Effector CD4-positive, alpha-beta T cell (primary cell): ENCODE measurements around the gene SERP2.

Experiments
- DNase-seq: peaks from one replicate; pipeline ENCODE4 v3.0.0-alpha.2; 2020

SERP2 gene

DNA sequence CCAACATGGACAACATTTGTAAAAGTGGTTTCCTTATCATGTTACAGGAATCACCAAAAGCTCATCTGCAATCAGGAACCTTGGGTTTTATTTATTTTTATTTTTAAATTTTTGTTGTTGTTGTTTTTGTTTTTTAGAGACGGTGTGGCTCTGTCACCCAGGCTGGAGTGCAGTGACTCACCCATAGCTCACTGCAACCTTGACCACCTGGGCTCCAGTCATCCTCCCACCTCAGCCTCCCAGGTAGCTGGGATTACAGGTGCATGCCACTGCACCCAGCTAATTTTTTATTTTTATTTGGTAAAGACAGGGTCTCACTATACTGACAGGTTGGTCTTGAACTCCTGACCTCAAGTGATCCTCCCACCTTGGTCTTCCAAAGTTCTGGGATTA, 13.6 kb upstream of the SERP2 start:
- DNase-seq: no peak

DNA sequence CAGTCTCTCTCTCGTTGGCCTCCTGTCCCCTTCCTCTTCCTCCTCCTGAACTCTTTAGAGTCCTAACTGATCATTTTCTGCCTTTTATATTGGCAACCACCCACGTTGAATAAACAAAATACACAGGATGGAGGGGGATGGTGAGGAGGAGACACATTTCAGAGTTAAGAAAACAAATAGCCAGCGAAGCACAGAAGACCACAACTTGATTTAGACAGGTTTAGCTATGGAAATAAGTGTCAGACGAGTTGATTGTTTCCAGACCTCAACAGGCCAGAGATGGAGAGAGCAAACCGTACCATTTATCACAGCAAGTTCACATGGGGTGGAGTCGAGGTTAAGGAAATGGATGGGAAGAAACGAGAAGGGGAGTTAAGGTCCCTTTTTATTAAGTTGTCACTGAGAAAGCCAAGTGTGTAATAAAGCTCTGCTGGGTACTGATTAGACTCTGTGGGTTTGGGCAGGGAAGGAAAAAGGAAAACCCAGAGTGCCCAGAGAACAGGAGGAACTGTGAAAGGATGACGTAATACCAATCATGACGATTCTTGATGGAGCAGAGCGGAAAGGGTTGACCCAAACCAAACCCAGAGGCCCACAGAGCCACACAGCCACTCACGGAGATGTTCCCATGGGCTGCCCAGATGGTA, 11.1 kb upstream of the SERP2 start:
- no peak for DNase-seq

DNA sequence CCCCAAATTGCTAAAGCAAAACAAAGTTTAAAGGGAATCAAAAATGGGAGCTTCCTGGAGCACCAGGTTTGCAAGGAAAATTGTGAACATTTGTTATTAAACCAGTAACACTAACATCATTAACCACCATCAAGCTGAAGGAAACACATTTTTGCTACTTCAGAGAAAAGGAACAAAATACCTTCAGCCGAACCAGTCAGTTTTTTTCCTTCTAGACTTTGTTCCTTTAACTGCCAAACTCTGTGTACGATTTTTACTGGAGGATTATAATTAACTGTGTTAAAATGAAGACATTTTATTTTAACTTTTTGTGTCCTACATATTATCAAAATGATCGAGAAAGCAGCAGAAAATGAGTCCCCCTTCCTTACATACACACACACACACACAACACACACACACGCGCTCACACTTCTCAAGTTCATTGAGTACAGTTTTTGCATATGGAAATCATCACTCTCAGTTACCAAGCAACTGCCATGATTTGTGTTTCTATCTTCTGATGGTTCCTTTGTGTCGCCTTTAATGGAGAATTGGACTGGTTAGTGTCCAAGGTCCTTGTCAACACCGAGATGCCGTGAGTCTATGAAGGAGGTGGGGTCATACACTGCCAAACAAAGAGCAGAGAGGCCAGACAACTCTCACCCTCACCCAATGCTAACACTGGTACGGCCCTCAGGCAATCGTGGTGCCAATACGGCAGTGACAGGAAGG, 9.8 kb upstream of the SERP2 start:
- DNase-seq: no peak

DNA sequence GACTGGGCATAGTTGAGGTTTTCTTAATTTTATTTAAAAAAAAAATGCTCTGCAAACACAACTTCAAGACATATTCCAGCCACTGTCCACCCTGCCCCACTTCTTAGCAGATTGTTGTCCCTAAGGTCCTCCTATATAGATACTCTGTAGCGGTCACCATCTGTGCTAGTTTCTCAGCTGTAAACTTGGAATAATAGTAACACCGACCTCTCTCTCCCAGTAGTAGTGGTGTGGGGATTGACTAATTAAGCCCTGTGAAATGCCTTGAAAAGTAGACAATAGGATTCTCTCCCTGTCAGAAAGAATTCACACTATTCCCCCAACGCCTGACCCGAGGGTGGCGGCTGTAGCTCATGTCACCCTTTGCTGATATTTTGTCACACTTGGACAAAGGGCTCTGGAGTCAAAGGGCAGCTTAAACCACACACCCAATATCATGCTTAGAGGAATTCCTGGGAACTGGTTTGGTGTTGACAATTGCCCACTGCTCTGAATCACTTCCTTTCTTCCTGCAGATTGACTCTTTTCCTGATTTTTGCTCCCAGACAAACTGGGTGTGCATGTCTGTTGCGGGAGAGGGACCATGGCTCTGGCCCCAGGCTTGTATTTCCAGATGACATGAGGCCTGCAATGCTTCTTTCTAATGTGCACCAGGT, 9.2 kb upstream of the SERP2 start:
- DNase-seq: no peak

DNA sequence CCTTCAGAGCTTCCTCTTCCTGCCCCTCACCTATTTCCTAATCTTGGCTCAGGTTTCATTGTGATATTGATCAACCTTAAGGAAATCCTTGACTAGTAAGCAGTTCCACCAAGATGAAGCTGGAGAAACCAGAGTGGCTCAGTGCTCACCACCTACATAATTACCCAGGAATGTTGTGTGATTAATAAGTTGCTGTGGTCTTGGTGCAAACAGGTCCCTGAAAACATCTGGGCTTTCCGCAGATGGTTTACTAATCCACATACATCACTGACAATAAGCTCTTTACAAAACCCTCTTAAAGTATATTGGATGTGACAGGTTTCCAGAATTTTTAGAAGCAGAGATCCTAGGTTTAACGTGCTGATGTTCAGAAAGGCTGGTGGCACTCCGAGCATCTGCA, 8.6 kb upstream of the SERP2 start:
- no peak for DNase-seq

DNA sequence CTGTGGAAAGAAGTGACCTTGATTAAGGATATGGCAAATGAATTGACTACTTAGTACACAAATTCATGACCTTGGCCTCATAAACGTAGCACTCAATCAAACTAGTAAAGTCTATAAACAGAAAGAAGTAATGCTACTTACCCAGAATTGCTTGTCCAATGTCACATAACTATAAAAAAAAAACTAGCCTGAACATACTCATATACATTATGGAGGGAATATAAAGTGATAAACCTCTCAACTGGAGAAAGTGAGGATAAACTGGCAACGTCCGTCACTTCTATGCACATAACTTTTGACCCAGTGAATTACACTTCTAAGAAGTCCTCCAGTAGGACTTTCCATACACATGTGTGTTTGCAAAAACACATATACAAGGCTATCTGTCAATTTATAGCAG, 7.7 kb upstream of the SERP2 start:
- DNase-seq: no peak

DNA sequence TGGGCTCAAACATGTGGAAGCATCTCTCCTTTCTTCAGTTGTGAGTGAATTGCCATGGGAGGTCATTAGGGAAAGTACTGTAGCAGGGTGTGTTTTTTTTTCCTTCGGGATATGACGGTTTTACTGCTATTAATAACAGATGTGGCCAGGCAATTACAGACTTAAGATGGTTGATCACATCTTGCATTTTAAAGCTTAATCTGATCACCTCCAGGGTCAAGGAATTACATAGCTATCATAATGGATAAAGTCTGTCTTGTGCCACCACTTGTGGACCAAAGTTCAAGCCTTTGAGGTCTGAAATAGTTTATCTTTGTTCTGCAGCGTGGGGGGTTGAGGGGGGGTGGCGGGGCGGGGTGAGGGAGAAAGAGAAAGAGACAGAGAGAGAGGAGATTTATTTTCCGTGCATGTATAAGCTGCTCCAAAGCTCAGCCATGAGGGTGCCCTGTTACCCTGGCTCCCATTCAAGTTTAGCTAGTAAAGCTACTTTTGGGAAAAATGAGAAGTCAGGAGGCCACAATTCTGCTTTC, 5.5 kb upstream of the SERP2 start:
- DNase-seq: no peak

DNA sequence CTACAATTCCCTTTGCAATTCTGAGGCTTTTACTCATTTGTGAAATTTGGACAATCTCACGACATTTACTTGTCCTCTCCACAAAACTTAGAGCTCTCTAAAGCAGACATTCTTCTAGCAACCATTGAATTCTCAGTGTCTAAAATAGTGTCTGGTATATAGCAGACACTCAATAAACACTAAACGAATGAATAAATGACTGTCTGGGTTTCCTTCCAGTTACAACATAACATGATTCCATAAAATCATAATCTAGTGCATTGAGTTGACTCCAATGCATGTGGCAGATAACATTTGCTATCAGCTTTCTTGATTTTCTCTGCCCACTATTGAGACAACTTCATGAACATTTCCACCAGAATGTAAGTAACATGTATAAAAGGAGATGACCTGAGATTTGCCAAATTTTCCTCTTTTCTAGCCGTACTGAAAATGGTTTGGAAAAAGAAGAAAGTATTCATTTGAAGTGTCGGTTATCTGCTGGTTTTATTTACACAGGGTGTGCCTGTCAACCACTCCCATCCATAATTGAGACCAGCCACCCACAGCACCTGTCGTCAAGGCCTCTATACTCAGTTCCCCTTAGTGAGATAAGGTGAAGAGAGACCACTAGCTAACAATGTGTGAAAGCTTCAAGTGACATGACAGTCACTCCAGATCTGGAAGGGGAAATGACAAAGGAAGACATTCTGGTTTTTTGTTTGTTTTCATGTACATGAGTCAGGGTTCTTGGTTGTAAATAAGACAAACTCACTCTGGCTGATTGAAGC, 4.8 kb upstream of the SERP2 start:
- no peak for DNase-seq

DNA sequence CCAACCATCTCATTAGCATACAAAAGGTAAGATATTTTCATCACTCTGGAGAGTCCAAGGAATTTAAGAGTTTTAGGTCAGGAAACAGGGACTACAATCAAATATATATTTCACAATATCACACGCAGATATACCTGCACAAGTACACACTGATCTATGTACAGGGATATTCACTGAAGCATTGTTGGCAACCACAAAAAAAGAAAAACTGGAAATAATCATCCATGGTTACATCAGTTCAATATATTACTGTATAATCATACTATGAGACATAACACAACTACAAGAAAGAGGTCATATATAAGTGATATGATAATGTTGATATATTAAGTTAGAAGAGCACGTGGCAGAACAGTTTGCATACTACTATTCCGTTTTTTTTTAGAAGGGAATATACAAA, 2.2 kb upstream of the SERP2 start:
- DNase-seq: no peak

DNA sequence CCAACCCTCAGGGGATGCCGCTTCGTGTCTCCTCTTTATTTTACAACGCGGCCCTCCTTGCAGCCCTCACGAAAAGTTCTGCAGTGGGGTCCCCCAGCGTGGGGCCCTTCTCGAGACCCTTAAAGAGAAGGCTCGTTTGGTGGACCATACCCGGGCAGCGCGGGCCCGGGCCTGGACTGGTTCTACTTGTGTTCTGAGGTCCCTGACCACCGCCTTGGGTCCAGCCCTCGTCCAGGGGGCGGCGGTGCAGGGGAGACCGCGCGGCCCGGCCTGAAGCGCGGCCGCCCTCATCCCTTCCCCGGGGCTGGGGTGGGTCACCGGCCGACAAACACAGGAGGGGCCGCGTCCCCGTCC, 400 bp upstream of the SERP2 start:
- DNase-seq: no peak

DNA sequence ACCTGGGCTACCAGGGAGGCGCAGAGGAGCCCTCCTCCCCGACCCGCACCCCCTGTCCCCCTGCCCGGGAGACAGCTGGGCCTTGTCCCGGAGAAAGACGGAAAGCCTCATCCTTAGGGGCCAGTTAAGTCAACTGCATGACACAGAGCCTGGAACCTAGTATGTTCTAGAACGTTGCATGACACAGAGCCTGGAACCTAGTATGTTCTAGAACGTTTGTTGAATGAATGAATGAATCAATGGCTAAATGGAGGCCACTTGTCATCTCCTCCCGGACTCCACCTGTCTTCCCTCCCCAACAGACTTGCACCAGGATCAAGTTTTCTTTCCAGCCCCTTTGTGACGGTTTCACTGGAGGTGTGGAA, 706 bp downstream of the SERP2 start:
- DNase-seq: no peak

DNA sequence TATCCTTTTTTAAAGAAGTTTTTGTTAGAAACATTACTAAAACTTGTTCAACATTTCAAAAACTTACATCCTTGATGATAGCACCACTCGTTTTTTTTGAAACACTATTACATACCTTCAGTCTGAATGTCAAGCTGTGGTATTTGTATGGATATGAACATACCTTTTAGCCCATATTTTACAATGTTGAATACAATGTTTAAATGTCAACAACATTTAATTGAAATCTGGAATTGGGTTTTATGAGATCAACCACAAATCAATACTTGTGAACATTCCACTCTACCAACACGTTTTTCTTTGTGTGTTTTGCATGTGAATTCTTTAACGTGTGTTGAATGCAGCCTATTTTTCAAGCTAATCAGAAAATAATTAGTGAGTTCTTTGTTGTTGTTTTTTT, 4.7 kb downstream of the SERP2 start:
- DNase-seq: no peak

DNA sequence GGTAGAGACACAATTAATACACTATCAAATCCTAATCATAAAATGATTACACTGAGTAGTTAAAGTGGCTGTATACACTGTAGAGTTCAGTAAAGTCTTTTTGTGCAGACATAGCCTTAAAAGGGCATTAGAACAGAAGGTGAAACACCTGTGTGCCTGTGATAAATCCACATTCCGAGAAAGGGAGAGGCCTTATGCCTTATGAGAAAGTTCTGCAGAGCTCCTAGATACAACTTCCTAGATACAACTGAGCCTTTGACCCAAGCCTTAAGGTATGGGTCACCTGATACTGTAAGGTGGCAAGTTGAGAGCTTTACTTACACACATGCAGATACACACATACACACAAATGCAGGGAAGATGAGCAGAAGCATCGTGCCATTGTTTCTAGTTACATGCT, 6.3 kb downstream of the SERP2 start:
- DNase-seq: no peak

DNA sequence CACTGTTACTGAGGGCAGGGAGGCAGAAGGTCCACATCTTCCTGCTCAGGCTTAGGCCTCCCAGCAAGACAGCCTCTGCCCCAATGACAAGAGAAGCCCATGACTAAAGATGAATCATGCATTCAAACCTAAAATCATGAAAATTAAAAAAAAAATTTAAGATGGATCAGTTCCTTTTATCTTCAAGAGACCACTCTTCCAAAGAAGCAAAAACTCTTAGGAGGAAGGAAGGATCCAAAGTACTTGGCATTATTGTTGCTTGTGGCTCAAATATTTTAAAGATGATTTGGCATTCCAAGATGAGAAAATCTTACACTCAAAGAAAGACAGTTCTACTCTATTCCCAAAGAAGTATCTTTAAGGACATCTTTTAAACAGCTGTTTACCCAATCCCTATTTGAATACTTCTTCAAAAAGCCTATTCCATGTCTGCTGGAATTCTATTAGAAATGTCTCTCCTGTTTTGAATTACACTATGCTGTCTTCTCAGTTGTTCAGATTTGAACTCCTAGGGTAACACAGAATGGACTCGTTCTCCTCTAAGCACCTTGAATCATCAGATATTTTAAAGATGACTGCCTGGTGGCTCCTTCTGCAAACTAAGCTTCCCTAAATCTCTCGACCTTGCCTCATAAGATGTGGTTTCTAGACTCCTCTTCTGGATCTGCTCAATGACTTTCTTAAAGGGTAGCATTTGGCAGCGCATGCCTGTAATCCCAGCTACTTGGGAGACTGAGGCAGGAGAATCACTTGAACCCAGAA, 7.0 kb downstream of the SERP2 start:
- no peak for DNase-seq

DNA sequence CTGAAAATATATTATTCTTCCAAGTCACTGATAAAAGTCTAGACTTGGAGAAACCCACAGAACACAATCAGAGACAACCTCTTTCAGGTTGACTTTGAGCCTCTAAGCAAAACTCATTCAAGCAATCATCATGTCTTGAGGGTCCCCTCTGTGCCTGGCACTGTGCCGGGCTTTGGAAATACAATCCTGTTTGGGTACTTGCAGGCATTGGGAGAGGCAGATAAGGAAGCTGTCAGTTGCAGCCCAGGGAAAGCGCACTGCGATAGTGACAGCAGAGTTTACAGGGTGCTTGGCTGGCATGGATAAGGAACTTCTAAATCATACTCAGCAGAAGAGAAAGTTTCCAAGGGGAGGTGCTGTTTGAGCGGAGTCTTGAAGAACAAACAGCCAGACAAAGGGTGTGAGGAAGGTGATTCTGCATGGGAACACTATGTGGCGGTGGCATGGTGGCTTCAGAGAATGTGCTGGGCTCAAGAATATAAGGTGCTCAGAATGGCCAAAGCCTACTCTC, 9.1 kb downstream of the SERP2 start:
- DNase-seq: no peak

DNA sequence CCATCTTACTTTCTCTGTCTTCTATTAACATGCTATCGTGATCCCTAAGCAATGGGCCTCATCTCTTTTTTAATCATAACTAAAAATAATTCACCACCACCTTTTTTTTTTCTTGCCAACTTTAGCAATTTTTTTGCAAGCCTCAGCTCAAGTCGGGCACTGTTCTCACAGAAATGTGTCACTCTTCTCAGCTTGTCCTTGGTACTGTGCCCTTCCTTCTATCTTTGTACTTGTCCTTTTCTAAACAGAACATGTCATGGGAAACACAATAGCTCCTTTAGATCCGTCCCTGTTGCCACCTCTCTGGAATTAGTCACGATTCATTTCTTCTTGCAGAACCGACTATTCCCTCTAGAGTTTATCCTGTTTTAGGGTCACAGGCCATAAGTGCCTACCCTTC, 10.3 kb downstream of the SERP2 start:
- DNase-seq: no peak

DNA sequence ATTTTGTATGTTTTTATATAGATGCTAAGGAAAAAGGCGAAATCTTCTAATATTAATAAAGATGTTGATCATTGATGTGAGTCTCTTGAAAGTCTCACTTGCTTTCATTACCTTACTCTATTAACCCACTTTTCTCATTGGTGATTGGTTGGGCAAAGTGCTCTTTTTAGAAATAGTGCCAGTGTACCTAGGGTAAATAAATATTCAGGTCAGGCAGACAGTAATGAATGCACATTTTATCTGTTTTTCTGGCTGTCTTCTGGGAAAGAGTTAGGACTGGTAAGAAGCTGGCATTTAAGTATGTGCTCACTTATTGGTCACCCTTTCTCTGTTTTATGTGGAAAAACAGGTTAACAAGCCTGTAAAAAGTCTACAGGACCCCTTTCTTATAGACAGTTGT, 11.2 kb downstream of the SERP2 start:
- DNase-seq: no peak

DNA sequence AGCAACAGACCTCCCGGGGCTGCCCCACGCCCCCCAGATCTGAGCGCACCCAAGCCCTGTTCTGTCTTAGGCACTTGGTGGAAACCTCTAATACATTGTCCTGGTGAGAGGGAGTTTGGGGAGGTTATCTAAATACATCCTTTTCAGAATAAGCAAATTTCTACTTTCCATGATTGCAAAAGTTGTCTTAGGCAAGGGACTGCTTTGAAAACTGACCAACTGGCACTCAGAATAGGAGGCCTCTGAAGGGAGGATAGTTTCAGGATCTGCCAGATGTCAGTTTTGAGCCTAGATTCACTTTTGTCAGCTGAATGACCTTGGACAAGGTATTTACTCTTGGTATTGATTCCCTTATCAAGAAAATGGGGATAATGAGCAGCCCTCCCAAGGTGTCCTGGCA, 11.8 kb downstream of the SERP2 start:
- no peak for DNase-seq

DNA sequence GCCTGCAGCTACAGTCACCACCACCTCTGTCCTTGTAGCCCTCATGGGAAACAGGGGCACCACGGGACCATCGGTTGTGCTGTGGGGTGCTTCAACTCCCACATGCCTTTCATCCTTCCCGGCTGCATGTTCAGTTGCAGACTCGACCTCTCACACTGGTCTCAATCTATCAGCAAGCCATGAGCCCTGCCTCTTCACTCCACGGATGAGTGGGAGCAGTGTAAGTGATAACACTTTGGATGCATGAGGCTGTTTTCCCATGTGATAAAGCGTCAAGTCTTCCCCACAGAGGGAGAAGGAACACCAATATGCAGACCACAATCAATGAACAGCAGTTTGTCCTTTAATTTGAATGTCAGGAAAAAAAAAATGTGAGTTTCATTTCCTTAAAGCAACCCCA, 12.2 kb downstream of the SERP2 start:
- no peak for DNase-seq

DNA sequence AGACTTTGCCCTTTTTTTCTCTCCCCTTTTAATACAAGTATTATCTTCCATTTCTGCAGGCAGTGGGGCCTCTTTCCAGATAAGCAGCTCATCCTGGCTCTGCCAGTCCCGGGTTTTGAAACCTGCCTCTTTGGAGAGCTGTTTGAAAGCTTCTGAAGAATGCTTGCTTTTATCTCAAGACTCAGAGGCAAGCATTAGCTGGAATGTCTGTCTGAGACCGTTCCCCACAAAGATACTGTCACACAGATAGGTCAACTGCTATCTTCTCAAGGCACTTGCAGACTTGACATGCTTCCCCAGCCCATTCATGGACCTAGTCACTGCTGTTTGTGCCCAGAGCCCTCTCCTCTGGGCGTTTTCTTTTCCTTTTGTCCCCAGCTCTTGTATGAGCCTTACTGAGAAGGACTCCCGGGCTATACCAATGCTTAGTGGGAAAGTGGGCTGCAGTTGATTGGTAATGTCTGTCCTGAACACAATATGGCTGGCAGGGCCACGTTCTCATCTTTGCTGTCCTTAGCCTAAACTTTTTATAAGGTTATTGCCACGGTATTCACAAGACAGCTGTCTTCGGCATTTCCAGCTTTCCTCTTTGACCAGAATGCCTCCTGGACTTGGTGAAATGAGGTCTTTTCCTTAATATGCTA, 13.4 kb downstream of the SERP2 start:
- DNase-seq: no peak

DNA sequence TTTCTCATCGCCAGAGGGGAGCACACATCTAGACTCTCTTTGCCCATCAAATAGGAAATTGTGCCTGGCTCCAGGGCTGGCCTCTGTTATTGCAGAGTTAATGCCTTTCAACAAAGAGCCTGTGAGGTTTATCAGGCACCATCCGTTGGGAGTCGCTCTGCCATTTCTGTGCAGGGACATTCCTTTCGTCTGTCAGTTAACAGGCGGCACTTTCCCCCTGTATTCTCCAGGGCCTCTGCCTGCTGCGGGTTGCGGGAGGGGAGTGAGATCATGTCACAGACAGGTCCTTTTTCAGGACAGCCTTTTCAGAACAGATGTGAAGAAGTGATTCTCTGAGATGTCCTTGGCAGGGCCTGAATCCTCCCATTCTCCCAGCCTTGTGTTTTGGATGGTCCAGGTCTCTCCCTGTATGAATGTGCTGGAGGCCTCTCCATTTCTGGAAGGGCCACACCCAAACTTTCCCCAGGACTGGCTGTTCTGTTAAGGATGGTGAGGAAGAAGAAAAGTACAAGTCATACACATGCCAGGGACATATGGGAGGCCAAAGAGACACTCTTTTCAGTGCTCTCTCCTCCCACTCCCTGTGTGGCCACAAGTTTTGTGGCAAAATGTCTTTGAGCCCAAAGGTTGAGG, 14.9 kb downstream of the SERP2 start:
- DNase-seq: no peak
